Panc1 (cell line): ENCODE data around the gene TGM6. TPM values are rescaled to one million over a fixed set of nuclear protein-coding genes. Genes with fewer than 3 reads are reported as not detected.

Experiments used
- ATAC-seq: fragments of 200-7000 bp; cut with Tn5 transposase; 2 replicates; pipeline ENCODE4 v1.9.1; 2020; ENCODE audit warnings: mild to moderate bottlenecking, moderate library complexity
- BruUV-seq: library from RNA; stranded (reverse); fragments of 400-500 nt; replicated peaks from 2 replicates; lab custom pipeline; 2021; lab: Mats Ljungman, UMichigan
- CTCF ChIA-PET: fragments of 300-600 bp; sonication (Branson Sonifier 250); formaldehyde crosslinking; loops from one replicate; lab custom pipeline; 2022; ENCODE audit warnings: antibody characterized with exemption; lab: Charles Lee
- POLR2A ChIA-PET: fragments of 300-600 bp; sonication (Branson Sonifier 250); formaldehyde crosslinking; loops from one replicate; lab custom pipeline; 2022; ENCODE audit warnings: antibody characterized with exemption; lab: Charles Lee
- DNase-seq: peaks from one replicate; pipeline ENCODE4 v3.0.0-alpha.2; 2010; ENCODE audit warnings: low read depth, low spot score
- H3K27ac ChIP-seq: 2 replicates; pipeline ENCODE4 v1.5.1; 2011; ENCODE audit warnings: mild to moderate bottlenecking, low read length, inconsistent platforms
- H3K27me3 ChIP-seq: fragments of 200-500 bp; sonication (Bioruptor generic); 2 replicates; pipeline ENCODE4 v1.6.0; 2014; ENCODE audit warnings: low read length, inconsistent platforms; ENCODE audit not compliant: control insufficient read depth, insufficient read depth
- H3K36me3 ChIP-seq: fragments of 200-500 bp; sonication (Bioruptor generic); 2 replicates; pipeline ENCODE4 v1.5.1; 2014; ENCODE audit warnings: inconsistent platforms, mild to moderate bottlenecking, low read length, moderate library complexity; ENCODE audit not compliant: control insufficient read depth, insufficient read depth
- H3K4me1 ChIP-seq: 2 replicates; pipeline ENCODE4 v1.5.1; 2011; ENCODE audit warnings: inconsistent platforms, mild to moderate bottlenecking, low read length, moderate library complexity; ENCODE audit not compliant: control insufficient read depth, insufficient read depth
- H3K4me3 ChIP-seq, 2 experiments: 2 replicates each; pipeline ENCODE4 v1.5.1; 2011 to 2012; ENCODE audit warnings: low read depth in 2 of 2, low read length in 2 of 2, mild to moderate bottlenecking in 2 of 2, inconsistent platforms in 1 of 2, moderate library complexity in 1 of 2
- H3K9me3 ChIP-seq: fragments of 200-500 bp; sonication (Bioruptor generic); 2 replicates; pipeline ENCODE4 v1.5.1; 2014; ENCODE audit warnings: low read depth, mild to moderate bottlenecking, inconsistent platforms, low read length, moderate library complexity; ENCODE audit not compliant: control insufficient read depth, insufficient read depth
- POLR2AphosphoS5 ChIP-seq: IDR thresholded peaks from 2 replicates; pipeline ENCODE4 v1.6.1; 2012; ENCODE audit warnings: mild to moderate bottlenecking, low read depth, low read length, moderate library complexity
- SIN3A ChIP-seq: IDR thresholded peaks from 2 replicates; pipeline ENCODE4 v1.6.1; 2012; ENCODE audit warnings: low read depth, mild to moderate bottlenecking, low read length, moderate library complexity, borderline replicate concordance; ENCODE audit not compliant: insufficient read depth
- TCF7L2 ChIP-seq: IDR thresholded peaks from 2 replicates; pipeline ENCODE4 v1.6.1; 2011; ENCODE audit warnings: mild to moderate bottlenecking, low read depth, low read length, inconsistent platforms
- in situ Hi-C: cut with HindIII; loops from 2 replicates; pipeline ENCODE4 v1.10.0; 2016; ENCODE audit warnings: low sequenced_read_pairs, low pct_unique_long_range_greater_than_20kb
- intact Hi-C: fragments of 100-400 bp; cut with micrococcal nuclease; formaldehyde crosslinking; loops from one replicate; pipeline ENCODE4 v1.10.0; 2022; ENCODE audit not compliant: unreplicated experiment
- total RNA-seq: library from RNA; stranded (reverse); gene quantifications from one replicate; pipeline ENCODE4 v1.2.1, GENCODE V29; 2021; ENCODE audit not compliant: unreplicated experiment
- TF ChIP-seq, protein P1 (sequence below): fragments of 450-650 bp; IDR thresholded peaks from 2 replicates; pipeline ENCODE4 v1.5.1; 2017; ENCODE audit warnings: mild to moderate bottlenecking
- TF ChIP-seq, protein P2 (sequence below), 2 experiments: IDR thresholded peaks; 2 replicates each; pipeline ENCODE4 v1.6.1; 2011 to 2012; ENCODE audit warnings: low read depth in 2 of 2, control low read depth in 1 of 2, low read length in 1 of 2, mild to moderate bottlenecking in 1 of 2, moderate library complexity in 1 of 2; ENCODE audit not compliant: insufficient read depth in 1 of 2

TGM6 gene
- total RNA-seq, 1 experiment from 2014 or later, result not detected

DNA sequence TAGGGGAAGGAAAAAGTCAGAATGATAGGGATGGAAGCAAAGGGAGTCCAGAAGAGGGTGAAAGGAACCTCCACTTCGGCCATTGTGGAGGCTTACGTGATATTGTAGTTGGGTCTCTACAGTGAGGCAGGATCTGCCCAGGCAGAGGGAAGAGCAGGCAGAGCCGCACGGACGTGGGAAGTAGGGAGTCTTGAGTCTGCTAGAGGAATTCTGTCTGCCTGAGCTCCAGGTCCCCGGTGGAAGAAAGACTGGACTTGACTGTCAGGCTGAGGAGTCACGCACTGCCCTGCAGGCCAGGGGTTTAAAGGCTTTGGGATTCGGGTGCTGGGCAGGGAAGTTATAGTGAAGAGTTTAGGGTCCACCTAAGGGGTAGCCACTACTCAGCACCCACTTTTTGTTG lies 16.4 kb downstream of the TGM6 start:
- TF ChIP-seq SIN3A (no peak), POLR2AphosphoS5 (no peak), TCF7L2 (no peak)
- TF ChIP-seq, protein P1, sequence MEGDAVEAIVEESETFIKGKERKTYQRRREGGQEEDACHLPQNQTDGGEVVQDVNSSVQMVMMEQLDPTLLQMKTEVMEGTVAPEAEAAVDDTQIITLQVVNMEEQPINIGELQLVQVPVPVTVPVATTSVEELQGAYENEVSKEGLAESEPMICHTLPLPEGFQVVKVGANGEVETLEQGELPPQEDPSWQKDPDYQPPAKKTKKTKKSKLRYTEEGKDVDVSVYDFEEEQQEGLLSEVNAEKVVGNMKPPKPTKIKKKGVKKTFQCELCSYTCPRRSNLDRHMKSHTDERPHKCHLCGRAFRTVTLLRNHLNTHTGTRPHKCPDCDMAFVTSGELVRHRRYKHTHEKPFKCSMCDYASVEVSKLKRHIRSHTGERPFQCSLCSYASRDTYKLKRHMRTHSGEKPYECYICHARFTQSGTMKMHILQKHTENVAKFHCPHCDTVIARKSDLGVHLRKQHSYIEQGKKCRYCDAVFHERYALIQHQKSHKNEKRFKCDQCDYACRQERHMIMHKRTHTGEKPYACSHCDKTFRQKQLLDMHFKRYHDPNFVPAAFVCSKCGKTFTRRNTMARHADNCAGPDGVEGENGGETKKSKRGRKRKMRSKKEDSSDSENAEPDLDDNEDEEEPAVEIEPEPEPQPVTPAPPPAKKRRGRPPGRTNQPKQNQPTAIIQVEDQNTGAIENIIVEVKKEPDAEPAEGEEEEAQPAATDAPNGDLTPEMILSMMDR, result no peak
- TF ChIP-seq, protein P2, sequence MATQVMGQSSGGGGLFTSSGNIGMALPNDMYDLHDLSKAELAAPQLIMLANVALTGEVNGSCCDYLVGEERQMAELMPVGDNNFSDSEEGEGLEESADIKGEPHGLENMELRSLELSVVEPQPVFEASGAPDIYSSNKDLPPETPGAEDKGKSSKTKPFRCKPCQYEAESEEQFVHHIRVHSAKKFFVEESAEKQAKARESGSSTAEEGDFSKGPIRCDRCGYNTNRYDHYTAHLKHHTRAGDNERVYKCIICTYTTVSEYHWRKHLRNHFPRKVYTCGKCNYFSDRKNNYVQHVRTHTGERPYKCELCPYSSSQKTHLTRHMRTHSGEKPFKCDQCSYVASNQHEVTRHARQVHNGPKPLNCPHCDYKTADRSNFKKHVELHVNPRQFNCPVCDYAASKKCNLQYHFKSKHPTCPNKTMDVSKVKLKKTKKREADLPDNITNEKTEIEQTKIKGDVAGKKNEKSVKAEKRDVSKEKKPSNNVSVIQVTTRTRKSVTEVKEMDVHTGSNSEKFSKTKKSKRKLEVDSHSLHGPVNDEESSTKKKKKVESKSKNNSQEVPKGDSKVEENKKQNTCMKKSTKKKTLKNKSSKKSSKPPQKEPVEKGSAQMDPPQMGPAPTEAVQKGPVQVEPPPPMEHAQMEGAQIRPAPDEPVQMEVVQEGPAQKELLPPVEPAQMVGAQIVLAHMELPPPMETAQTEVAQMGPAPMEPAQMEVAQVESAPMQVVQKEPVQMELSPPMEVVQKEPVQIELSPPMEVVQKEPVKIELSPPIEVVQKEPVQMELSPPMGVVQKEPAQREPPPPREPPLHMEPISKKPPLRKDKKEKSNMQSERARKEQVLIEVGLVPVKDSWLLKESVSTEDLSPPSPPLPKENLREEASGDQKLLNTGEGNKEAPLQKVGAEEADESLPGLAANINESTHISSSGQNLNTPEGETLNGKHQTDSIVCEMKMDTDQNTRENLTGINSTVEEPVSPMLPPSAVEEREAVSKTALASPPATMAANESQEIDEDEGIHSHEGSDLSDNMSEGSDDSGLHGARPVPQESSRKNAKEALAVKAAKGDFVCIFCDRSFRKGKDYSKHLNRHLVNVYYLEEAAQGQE (IDR thresholded peaks at IDR 0.05; ENCODE audit: insufficient read depth in 1 of 2, low read depth in 2 of 2, low read length in 1 of 2), result no peak
- in situ Hi-C loops (no loop called here), intact Hi-C loops (no loop called here)
- no peaks in the 10 kb centered on the region for H3K9me3 ChIP-seq
- no TSS peak for BruUV-seq
- no peak overlapping the region for H3K4me3 ChIP-seq
- no peaks in the 10 kb centered on the region for H3K27me3 ChIP-seq
- ATAC-seq (peak; percentile 16; the same call in 1 of the 2 replicates), DNase-seq (no peak)
- no peak overlapping the region for H3K27ac ChIP-seq
- CTCF ChIA-PET, result no interaction called here
- H3K36me3 ChIP-seq, result no peaks in the 10 kb centered on the region
- no peaks in the 10 kb centered on the region for H3K4me1 ChIP-seq
- POLR2A ChIA-PET, result no interaction called here

DNA sequence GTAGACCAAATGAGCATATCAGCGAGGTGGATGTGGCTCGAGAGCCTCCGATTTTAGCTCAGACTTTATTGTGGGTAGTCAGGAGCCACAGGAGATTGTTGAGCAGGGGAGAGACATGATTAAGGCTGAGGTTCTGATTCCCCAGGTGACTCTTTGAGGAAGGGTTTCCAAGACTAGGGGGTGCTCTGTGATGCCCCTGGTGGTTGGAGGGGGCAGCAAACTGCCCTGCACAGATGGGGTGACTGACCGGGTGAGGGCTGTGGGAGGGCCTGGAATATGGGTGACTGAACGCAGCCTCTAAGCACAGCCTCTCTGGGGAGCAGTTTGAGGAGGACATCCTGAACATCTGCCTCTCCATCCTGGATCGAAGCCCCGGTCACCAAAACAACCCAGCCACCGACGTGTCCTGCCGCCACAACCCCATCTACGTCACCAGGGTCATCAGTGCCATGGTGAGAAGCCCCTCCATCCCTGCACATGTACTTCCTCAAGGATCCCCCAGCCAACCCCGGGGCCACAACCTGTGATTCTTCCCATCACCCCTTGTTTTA lies 17.0 kb downstream of the TGM6 start:
- ChIA-PET POLR2A (no interaction called here), CTCF (no interaction called here)
- H3K36me3 ChIP-seq, result no peaks in the 10 kb centered on the region
- H3K4me1 ChIP-seq, result no peaks in the 10 kb centered on the region
- H3K4me3 ChIP-seq, result no peak overlapping the region
- ATAC-seq, result no peak
- H3K27me3 ChIP-seq, result no peaks in the 10 kb centered on the region
- in situ Hi-C loops (no loop called here), intact Hi-C loops (no loop called here)
- TF ChIP-seq TCF7L2 (no peak), POLR2AphosphoS5 (no peak), SIN3A (no peak)
- TF ChIP-seq, protein P1, result no peak
- TF ChIP-seq, protein P2 (IDR thresholded peaks at IDR 0.05; ENCODE audit: insufficient read depth in 1 of 2, low read depth in 2 of 2, low read length in 1 of 2), result no peak
- BruUV-seq, result no TSS peak
- H3K9me3 ChIP-seq, result no peaks in the 10 kb centered on the region
- no peak for DNase-seq
- H3K27ac ChIP-seq, result no peak overlapping the region
